Liver (tissue), 9 donors: ENCODE measurements around the gene HHIPL1. TPM values are rescaled to one million over a fixed set of nuclear protein-coding genes. Genes with fewer than 3 reads are reported as not detected.
A peak's percentile ranks its signal among the peaks of the same experiment; 100 is the strongest.

Source experiments
- DNase-seq: peaks from one replicate; pipeline ENCODE4 v3.0.0-alpha.2; 2017; ENCODE audit warnings: low spot score
- H3K27ac ChIP-seq, 2 donors: one replicate each; pipeline ENCODE4 v1.7.0; 2013; ENCODE audit warnings: inconsistent platforms in 2 of 2, low read length in 2 of 2, control low read depth in 1 of 2, low read depth in 1 of 2, mild to moderate bottlenecking in 1 of 2
- H3K27me3 ChIP-seq, 4 donors: one replicate each; pipeline versions ENCODE4 v1.6.1 to v1.7.0; 2013; ENCODE audit warnings: low read length in 3 of 4, inconsistent platforms in 1 of 4, mild to moderate bottlenecking in 1 of 4, moderate library complexity in 1 of 4; ENCODE audit not compliant: control insufficient read depth in 4 of 4, insufficient read depth in 4 of 4
- H3K36me3 ChIP-seq, 4 donors: one replicate each; pipeline versions ENCODE4 v1.6.1 to v1.7.0; 2013; ENCODE audit warnings: low read length in 3 of 4, mild to moderate bottlenecking in 3 of 4, low read depth in 1 of 4, moderate library complexity in 1 of 4; ENCODE audit not compliant: control insufficient read depth in 4 of 4, insufficient read depth in 3 of 4
- H3K4me1 ChIP-seq, 4 donors: one replicate each; pipeline versions ENCODE4 v1.6.1 to v1.7.0; 2013; ENCODE audit warnings: low read length in 3 of 4, mild to moderate bottlenecking in 3 of 4, moderate library complexity in 1 of 4; ENCODE audit not compliant: control insufficient read depth in 4 of 4, insufficient read depth in 4 of 4
- H3K4me3 ChIP-seq, 3 donors: one replicate each; pipeline versions ENCODE4 v1.6.1 to v1.7.0; 2013; ENCODE audit warnings: low read length in 3 of 3, control low read depth in 1 of 3, low read depth in 1 of 3, mild to moderate bottlenecking in 1 of 3
- H3K9ac ChIP-seq, 2 donors: one replicate each; pipeline ENCODE4 v1.7.0; 2013; ENCODE audit warnings: low read length in 2 of 2, mild to moderate bottlenecking in 2 of 2, moderate library complexity in 2 of 2, control low read depth in 1 of 2, low read depth in 1 of 2
- H3K9me3 ChIP-seq, 4 donors: one replicate each; pipeline versions ENCODE4 v1.6.1 to v1.7.0; 2013; ENCODE audit warnings: low read length in 3 of 4; ENCODE audit not compliant: control insufficient read depth in 4 of 4
- CTCF ChIP-seq: fragments of 150-350 bp; IDR thresholded peaks from 2 replicates; pipeline ENCODE4 v1.5.1; 2017; ENCODE audit warnings: improper control_type of control experiment, low read depth, low read length; ENCODE audit not compliant: missing input control
- EGR1 ChIP-seq, 2 donors: IDR thresholded peaks; 2 replicates each; pipeline ENCODE4 v1.6.1; 2016 to 2018; ENCODE audit warnings: antibody characterized with exemption in 2 of 2, low read depth in 2 of 2
- FOXA1 ChIP-seq: IDR thresholded peaks from 2 replicates; pipeline ENCODE4 v1.6.1; 2016; ENCODE audit warnings: antibody characterized with exemption
- FOXA2 ChIP-seq: IDR thresholded peaks from 2 replicates; pipeline ENCODE4 v1.6.1; 2016; ENCODE audit warnings: antibody characterized with exemption
- GABPA ChIP-seq, 2 donors: IDR thresholded peaks in 1 of 2; conservative IDR thresholded peaks in 1 of 2; 2 replicates each; pipeline ENCODE4 v1.6.1; 2016; ENCODE audit warnings: antibody characterized with exemption in 2 of 2, mild to moderate bottlenecking in 1 of 2, moderate library complexity in 1 of 2
- HNF4A ChIP-seq, 2 donors: conservative IDR thresholded peaks; 2 replicates each; pipeline ENCODE4 v1.6.1; 2016; ENCODE audit warnings: antibody characterized with exemption in 2 of 2, mild to moderate bottlenecking in 2 of 2
- HNF4G ChIP-seq: IDR thresholded peaks from 2 replicates; pipeline ENCODE4 v1.6.1; 2016; ENCODE audit warnings: antibody characterized with exemption
- JUND ChIP-seq, 2 donors: IDR thresholded peaks; 2 replicates each; pipeline ENCODE4 v1.6.1; 2016; ENCODE audit warnings: antibody characterized with exemption in 2 of 2
- NR2F2 ChIP-seq: IDR thresholded peaks from 2 replicates; pipeline ENCODE4 v1.6.1; 2016; ENCODE audit warnings: antibody characterized with exemption
- RAD21 ChIP-seq, 2 donors: IDR thresholded peaks; 2 replicates each; pipeline ENCODE4 v1.6.1; 2016; ENCODE audit warnings: antibody characterized with exemption in 2 of 2, mild to moderate bottlenecking in 2 of 2
- REST ChIP-seq: IDR thresholded peaks from 2 replicates; pipeline ENCODE4 v1.6.1; 2016; ENCODE audit warnings: antibody characterized with exemption, mild to moderate bottlenecking
- RXRA ChIP-seq, 2 donors: IDR thresholded peaks; 2 replicates each; pipeline ENCODE4 v1.6.1; 2017 to 2018; ENCODE audit warnings: antibody characterized with exemption in 2 of 2, mild to moderate bottlenecking in 1 of 2
- SP1 ChIP-seq: IDR thresholded peaks from 2 replicates; pipeline ENCODE4 v1.6.1; 2018; ENCODE audit warnings: antibody characterized with exemption, mild to moderate bottlenecking
- TAF1 ChIP-seq: conservative IDR thresholded peaks from 2 replicates; pipeline ENCODE4 v1.6.1; 2016; ENCODE audit warnings: antibody characterized with exemption, mild to moderate bottlenecking
- YY1 ChIP-seq: IDR thresholded peaks from 2 replicates; pipeline ENCODE4 v1.6.1; 2016; ENCODE audit warnings: antibody characterized with exemption, mild to moderate bottlenecking
- WGBS: extraction: QIAGEN DNeasy Blood & Tissue Kit; methylation state at CpG from one replicate; pipeline ENCODE4 v1.1.7; 2013; 5-methylcytosine and 5-hydroxymethylcytosine counted together
- polyA plus RNA-seq, 2 donors: library from polyadenylated mRNA; stranded (reverse) in 1 of 2; unstranded in 1 of 2; fragments of 200-250 nt in 1 of 2; fragments of >200 nt in 1 of 2; fragmentation: Nextera tagmentation in 1 of 2; extraction: Ambion mirVana in 1 of 2; gene quantifications; one replicate each; pipeline versions ENCODE4 v1.2.1 to v1.2.3, GENCODE V29; 2013 to 2015
- total RNA-seq, 2 donors: library from RNA; depleted of rRNA; stranded (reverse); fragments of >200 nt; gene quantifications; one replicate each; pipeline ENCODE4 v1.2.3, GENCODE V29; 2014
- TF ChIP-seq, protein P1 (sequence below): IDR thresholded peaks from 2 replicates; pipeline ENCODE4 v1.6.1; 2016; ENCODE audit warnings: antibody characterized with exemption
- TF ChIP-seq, protein P2 (sequence below): IDR thresholded peaks from 2 replicates; pipeline ENCODE4 v1.6.1; 2016; ENCODE audit warnings: antibody characterized with exemption
- TF ChIP-seq, protein P3 (sequence below): IDR thresholded peaks from 2 replicates; pipeline ENCODE4 v1.6.1; 2016; ENCODE audit warnings: antibody characterized with exemption
- donor health status: healthy.
- donor health status: healthy.
- donor health status: healthy.
- donor health status: healthy.
- donor health status: healthy.

The HHIPL1 gene
- total and polyA plus RNA-seq, 4 donors = 0.96 to 1.7 (median 1.0) TPM

GRCh38 chr14:99609245-99610170, 35.4 kb upstream of the HHIPL1 start:
- DNase-seq = no peak
- no peak overlapping the region for H3K4me3 ChIP-seq
- peak in 1 of 2 donors; percentile 69 for TF ChIP-seq RAD21 (IDR thresholded peaks at IDR 0.05)
- no peak for TF ChIP-seq SP1
- TF ChIP-seq CTCF = peak; percentile 10
- TF ChIP-seq, protein P1, sequence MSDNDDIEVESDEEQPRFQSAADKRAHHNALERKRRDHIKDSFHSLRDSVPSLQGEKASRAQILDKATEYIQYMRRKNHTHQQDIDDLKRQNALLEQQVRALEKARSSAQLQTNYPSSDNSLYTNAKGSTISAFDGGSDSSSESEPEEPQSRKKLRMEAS = no peak
- no peak overlapping the region for H3K9ac ChIP-seq
- H3K27ac ChIP-seq = no peak overlapping the region
- H3K4me1 ChIP-seq = peaks cover 0 to 11% (median 5%) of the 10 kb centered on the region in 4 donors
- 71% methylated on average over 10 of the region's 10 CpGs for WGBS
- H3K36me3 ChIP-seq = no peaks in the 10 kb centered on the region
- no peaks in the 10 kb centered on the region for H3K9me3 ChIP-seq
- H3K27me3 ChIP-seq = no peaks in the 10 kb centered on the region

- TF ChIP-seq FOXA2 (no peak), HNF4G (no peak), RXRA (IDR thresholded peaks at IDR 0.05) (no peak), FOXA1 (no peak), JUND (IDR thresholded peaks at IDR 0.05) (no peak), GABPA (IDR thresholded peaks at IDR 0.05 in 1 of 2, conservative IDR thresholded peaks at IDR 0.05 in 1 of 2) (no peak), NR2F2 (no peak), HNF4A (conservative IDR thresholded peaks at IDR 0.05) (no peak), TAF1 (no peak), CTCF (no peak), YY1 (no peak), SP1 (no peak), EGR1 (IDR thresholded peaks at IDR 0.05; ENCODE audit: low read depth in 2 of 2) (no peak), REST (no peak)
- TF ChIP-seq, protein P2, sequence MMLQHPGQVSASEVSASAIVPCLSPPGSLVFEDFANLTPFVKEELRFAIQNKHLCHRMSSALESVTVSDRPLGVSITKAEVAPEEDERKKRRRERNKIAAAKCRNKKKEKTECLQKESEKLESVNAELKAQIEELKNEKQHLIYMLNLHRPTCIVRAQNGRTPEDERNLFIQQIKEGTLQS = no peak
- TF ChIP-seq, protein P1 = no peak
- TF ChIP-seq, protein P3, sequence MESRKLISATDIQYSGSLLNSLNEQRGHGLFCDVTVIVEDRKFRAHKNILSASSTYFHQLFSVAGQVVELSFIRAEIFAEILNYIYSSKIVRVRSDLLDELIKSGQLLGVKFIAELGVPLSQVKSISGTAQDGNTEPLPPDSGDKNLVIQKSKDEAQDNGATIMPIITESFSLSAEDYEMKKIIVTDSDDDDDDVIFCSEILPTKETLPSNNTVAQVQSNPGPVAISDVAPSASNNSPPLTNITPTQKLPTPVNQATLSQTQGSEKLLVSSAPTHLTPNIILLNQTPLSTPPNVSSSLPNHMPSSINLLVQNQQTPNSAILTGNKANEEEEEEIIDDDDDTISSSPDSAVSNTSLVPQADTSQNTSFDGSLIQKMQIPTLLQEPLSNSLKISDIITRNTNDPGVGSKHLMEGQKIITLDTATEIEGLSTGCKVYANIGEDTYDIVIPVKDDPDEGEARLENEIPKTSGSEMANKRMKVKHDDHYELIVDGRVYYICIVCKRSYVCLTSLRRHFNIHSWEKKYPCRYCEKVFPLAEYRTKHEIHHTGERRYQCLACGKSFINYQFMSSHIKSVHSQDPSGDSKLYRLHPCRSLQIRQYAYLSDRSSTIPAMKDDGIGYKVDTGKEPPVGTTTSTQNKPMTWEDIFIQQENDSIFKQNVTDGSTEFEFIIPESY = no peak
- no peaks in the 10 kb centered on the region for H3K27me3 ChIP-seq
Measured at GRCh38 chr14:99611646-99612045, 33.3 kb upstream of the HHIPL1 start.

More at GRCh38 chr14:99611646-99612045, 33.3 kb upstream of the HHIPL1 start:
- Histone ChIP-seq H3K4me1 (no peaks in the 10 kb centered on the region), H3K36me3 (no peaks in the 10 kb centered on the region), H3K9me3 (no peaks in the 10 kb centered on the region), H3K27ac (no peak overlapping the region), H3K9ac (no peak overlapping the region), H3K4me3 (no peak overlapping the region)
- DNase-seq = no peak
- 93% methylated on average over 4 of the region's 4 CpGs for WGBS
